Measurements from ENCODE around the gene UBXN1. TPM values are rescaled to one million over a fixed set of nuclear protein-coding genes. Genes with fewer than 3 reads are reported as not detected.
A peak's percentile ranks its signal among the peaks of the same experiment; 100 is the strongest.

The UBXN1 gene, protein sequence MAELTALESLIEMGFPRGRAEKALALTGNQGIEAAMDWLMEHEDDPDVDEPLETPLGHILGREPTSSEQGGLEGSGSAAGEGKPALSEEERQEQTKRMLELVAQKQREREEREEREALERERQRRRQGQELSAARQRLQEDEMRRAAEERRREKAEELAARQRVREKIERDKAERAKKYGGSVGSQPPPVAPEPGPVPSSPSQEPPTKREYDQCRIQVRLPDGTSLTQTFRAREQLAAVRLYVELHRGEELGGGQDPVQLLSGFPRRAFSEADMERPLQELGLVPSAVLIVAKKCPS
- total RNA-seq: 102 and 148 TPM in 2 replicates

DNA sequence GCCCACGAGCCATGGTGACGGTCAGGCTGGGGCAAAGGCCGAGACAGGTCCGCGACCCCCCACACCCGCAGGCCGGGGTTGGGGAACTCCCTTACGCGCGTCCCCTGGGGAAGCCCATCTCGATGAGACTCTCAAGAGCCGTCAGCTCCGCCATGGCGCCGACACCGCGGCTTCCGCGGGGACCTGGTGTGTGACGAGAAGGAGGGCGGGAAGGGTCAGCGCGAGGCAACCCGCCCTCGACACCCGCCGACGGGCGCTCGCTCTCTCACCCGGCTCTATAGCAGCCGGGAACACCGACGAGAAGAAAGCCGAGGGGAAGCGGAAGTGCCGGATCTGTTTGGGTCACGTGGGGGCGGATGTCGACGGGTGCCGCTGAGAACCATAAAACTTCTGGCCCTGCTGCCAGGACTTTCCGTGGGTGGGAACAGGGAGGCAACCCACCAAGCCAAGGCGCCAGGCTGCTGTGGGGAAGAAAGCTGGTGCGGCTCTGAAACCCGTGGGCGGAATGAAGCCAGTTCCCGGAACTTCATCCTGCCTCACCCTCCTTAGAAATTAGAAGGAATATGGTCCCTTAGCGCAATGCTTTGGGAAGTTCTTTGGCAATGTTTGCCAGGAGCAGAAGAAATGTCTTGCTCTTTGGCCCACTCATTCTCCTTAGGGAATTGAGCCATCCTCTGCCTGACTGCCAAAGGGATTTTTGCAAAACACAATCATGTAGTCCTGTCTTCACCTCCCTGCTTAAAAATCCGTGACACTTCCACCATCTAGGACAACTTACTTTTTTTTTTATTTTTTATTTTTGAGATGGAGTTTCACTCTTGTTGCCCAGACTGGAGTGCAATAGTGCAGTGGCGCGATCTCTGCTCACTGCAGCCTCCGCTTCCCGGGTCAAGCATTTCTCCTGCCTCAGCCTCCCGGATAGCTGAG is at the start of gene UBXN1:
TSS of gene UBXN1 (minus strand) at position 304 of the 927 bp plus-strand sequence. CDS start at position 154, 150 bp downstream.
- DNase-seq (ENCODE audit: low read depth in 2 of 2): peak; percentile 74 to 89

GRCh38 chr11:62728171-62728988 is 49.5 kb upstream of the UBXN1 start, which contains the start of gene TTC9C:
TSS of gene TTC9C (plus strand) at chr11:62728486. CDS start at chr11:62728849, 363 bp downstream.
- DNase-seq (ENCODE audit: low read depth in 2 of 2): peak; percentile 60 to 92

- peak; percentile 97 to 98 for DNase-seq (ENCODE audit: low read depth in 2 of 2)
Measured at GRCh38 chr11:62727872-62728170, 48.9 kb upstream of the UBXN1 start.

- peak; percentile 98 to 99 for DNase-seq (ENCODE audit: low read depth in 2 of 2)
Measured at GRCh38 chr11:62727165-62727871, 48.4 kb upstream of the UBXN1 start, which contains the start of gene HNRNPUL2. TSS of gene HNRNPUL2 (minus strand) at chr11:62727457. CDS start at chr11:62727156, 301 bp downstream.

- no peak for DNase-seq (ENCODE audit: low read depth in 2 of 2)
Measured at GRCh38 chr11:62726915-62727164, 48.0 kb upstream of the UBXN1 start.

DNA sequence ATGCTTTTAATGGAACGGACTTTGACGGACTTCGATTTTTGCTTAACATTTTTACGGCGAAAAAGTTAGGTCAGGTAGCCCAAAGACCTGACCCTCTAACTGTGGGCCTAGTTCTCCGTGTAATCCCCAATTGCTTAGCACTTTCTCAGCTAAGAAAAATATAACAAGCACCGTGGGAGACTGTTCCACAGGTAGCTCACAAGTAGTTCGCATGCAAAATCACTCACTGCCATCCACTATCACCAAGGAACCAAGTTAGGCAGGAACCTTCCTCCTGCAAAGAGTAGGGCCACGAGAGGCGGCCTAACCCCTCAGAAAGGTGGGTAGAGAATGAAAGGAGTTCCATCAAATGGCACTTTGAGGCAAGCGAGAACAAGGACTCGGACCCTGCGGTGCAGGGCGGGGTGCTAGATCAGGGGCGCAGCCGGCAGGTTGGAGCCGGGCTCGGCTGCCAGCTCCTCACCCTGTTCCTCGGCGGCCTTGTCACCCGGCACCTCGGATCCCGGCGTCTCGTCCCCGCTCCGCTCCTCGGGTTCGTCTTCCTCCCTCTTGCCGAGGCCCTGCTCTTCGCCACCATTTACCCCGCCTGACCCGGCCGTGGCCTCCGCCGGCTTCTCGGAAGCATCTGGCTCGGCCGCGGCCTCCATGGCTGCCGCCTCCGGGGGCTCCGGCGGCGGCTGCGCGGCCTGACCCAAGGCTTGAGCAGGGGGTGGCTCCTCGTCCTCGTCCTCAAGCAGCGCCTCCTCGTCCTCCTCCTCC is 47.5 kb upstream of the UBXN1 start:
- no peak for DNase-seq (ENCODE audit: low read depth in 2 of 2)

- DNase-seq (ENCODE audit: low read depth in 2 of 2): peak in 1 of 2 donors; percentile 15
Measured at GRCh38 chr11:62725646-62726045, 46.8 kb upstream of the UBXN1 start.

DNA sequence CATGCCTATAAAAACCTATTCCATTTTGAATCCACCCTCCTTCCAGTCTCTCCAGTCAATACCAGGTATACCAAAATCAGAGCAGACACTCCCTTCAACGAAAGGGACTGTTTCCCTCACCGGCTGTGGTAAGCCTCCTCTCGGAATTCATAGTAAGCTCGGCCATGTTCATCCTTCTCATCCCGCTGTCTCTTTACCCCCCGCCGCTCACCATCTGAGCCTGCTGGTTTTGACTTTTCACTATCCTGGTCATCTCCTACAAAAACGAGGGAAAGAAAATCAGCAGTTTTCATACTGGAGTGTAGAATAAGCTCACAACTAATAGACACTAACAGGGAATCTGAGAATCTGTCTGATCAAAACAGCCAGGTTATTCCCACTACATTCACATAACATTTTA is 45.3 kb upstream of the UBXN1 start:
- no peak for DNase-seq (ENCODE audit: low read depth in 2 of 2)

GRCh38 chr11:62721994-62722393 is 43.1 kb upstream of the UBXN1 start:
- DNase-seq (ENCODE audit: low read depth in 2 of 2): peak in 1 of 2 donors; percentile 18

- DNase-seq (ENCODE audit: low read depth in 2 of 2): no peak
Measured at GRCh38 chr11:62719302-62719978, 40.6 kb upstream of the UBXN1 start.

DNA sequence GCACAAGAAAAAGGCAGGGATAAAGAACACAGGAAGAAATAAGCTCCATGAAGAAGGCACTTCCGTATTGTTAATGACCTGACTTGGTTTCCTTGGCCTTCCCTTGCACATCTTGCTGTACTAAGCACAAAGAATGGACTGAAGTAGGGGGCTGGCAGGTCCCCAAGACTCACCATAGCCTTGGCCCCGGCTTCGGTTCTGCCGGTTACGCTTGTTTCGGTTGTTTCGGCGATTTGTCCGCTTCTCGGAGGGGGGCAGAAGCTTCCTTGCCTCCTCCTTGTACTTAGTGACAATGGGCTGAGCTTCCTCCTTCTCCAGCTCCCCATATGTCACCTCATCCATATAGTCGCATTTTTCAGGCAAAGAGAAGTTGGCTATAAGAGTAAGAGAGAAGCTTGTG is 37.9 kb upstream of the UBXN1 start:
- DNase-seq (ENCODE audit: low read depth in 2 of 2): no peak

GRCh38 chr11:62716206-62716605 is 37.3 kb upstream of the UBXN1 start:
- DNase-seq (ENCODE audit: low read depth in 2 of 2): no peak

DNA sequence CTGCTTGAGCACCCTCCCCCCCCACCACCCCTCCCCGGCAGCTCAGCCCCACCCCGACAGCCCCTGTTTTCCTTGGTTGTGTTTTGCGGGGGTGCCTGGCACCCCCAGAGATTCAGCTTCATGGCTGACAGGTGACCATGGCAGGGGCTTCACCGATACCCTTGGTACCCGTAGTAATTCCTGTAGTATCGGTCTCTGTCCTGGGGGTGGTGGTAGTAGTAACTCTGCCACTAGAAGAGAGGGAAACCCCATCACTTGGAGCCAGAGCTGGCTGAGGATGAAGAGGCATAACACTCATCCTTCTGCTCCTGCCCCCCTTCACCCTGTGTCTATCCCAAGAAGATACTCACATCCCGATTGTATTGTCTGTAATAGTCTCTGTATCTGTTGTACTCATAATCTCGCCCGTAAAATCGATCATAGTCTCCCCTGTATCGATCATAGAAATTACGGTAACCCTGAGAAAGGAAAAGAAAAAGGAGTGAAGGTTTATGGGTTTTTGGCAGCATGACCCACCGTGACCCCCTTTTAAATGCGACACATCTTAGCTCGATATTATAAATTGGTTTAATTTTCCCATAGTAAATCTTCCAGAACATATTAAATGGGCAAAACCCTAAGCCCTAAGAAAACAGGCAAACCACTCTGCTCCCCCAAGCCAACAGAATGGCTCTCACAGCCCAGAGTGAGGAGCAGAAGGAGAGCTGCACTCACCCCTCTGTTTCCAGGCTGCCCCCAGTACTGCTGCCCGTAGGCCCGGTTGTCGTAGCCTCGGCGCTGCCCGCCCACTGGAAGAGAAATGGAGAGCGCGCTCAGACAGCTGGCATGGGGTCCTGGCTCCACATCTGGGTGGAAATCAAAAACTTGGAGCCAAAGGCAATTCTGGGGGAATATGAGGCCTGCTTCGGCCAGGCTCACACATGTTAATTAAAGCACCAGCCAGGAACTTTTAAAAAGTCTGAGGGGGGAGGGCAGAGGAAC is 36.6 kb upstream of the UBXN1 start:
- DNase-seq (ENCODE audit: low read depth in 2 of 2): no peak

DNA sequence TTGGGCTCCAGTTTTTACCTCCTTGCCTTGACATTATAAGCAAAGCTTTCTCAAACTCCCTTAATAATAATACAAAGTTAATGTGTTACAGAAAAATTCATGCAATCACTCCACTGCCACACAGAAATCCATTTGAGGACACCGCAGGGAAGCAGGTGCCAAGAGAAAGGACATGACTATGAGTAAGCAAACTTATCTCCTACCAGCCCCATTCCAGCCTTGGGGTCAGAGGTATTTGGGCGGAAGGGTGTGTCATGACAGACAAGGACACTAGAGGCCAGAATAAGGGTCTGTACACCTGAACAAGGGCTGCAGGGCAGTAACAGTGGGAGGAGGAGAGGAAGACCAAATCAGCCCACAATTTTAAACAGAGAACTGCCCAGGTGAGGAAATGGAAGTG is 34.5 kb upstream of the UBXN1 start:
- DNase-seq (ENCODE audit: low read depth in 2 of 2): no peak

- peak in 1 of 2 donors; percentile 38 for DNase-seq (ENCODE audit: low read depth in 2 of 2)
Measured at GRCh38 chr11:62712861-62713260, 34.0 kb upstream of the UBXN1 start.

DNA sequence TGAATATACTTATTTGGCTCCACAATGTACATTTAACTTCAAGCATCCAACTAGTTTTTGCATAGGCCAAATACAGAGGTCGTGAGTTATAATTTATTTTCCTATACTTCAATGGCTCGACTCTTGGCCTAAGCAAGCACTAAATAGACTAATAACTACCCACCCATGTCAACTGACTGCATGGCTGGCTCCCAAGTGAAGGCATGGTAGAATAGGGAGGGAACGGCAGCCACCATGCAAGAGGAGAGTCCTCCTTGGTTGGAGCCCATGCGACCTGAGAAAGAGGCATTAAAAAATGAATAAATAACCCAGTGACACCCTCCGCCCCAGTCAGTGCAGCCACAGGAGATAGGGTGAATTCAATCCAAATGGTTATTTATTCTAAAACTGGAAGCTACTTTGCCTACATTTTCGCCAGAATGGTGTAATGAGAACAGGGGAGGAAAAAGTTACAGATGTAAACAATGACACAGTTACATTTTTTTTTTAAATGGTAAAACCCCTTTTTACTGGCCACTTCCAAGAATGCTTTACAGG is 33.5 kb upstream of the UBXN1 start:
- no peak for DNase-seq (ENCODE audit: low read depth in 2 of 2)

GRCh38 chr11:62710001-62710345 is 31.1 kb upstream of the UBXN1 start:
- peak in 1 of 2 donors; percentile 32 for DNase-seq (ENCODE audit: low read depth in 2 of 2)

DNA sequence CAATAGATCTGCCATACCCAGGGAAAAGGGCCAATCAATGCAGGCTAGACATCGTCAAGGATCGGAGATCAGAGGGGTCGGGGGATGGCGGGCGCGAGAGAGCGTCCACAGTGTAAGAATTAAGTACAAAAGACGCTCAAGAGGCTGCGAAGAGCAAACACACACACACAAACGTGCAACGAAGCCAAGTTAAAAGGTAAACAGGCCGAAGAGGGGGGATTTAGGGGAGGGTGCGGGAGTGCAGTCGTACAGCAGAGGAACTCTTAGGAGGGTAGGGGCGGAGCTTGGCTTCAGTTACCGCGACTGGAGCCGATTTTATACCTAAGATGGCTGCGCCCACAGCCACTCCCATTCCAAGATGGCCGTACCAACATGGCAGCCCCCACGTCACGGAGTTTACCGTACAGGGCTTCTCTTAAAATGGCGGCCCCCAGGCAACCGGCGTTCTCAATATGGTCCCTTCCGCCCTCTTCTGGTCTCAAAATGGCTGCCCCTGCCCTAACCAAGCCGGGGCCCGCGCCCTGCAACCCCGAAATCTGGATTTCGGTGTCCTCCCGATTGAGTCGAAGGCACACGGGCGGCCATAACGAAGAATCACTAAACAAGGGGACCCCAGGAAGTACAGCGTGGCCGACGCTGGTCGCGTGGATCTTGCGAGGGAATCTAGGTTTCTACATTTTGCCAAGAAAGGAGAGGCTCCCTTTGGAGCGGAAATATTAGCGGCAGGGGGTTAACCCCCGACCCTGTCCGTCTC is 30.6 kb upstream of the UBXN1 start:
- peak; percentile 94 to 99 for DNase-seq (ENCODE audit: low read depth in 2 of 2)
